Hematopoietic multipotent progenitor cell (in vitro differentiated cells): Measurements from ENCODE around the gene KCNC2. TPM values are rescaled to one million over a fixed set of nuclear protein-coding genes. Genes with fewer than 3 reads are reported as not detected.

ENCODE experiments used
- DNase-seq, 3 donors: peaks; one replicate each; pipeline ENCODE4 v3.0.0-alpha.2; 2011 to 2015; ENCODE audit warnings: low read depth in 2 of 3, low spot score in 2 of 3
- total RNA-seq: library from RNA; depleted of rRNA; stranded (reverse); fragments of >200 nt; gene quantifications from one replicate; pipeline ENCODE4 v1.2.3, GENCODE V29; 2012

Gene KCNC2
- total RNA-seq, 1 donor: not detected

- DNase-seq: no peak
These were observed 144.2 kb downstream of the KCNC2 start for GRCh38 chr12:75065482-75065881.

- no peak for DNase-seq
These were observed 146.9 kb downstream of the KCNC2 start for GRCh38 chr12:75062691-75063090.

GRCh38 chr12:75058228-75058627 lies 151.4 kb downstream of the KCNC2 start:
- DNase-seq: no peak

GRCh38 chr12:75048767-75049166 lies 160.9 kb downstream of the KCNC2 start:
- no peak for DNase-seq

GRCh38 chr12:75047885-75048525 lies 161.6 kb downstream of the KCNC2 start:
- no peak for DNase-seq

DNA sequence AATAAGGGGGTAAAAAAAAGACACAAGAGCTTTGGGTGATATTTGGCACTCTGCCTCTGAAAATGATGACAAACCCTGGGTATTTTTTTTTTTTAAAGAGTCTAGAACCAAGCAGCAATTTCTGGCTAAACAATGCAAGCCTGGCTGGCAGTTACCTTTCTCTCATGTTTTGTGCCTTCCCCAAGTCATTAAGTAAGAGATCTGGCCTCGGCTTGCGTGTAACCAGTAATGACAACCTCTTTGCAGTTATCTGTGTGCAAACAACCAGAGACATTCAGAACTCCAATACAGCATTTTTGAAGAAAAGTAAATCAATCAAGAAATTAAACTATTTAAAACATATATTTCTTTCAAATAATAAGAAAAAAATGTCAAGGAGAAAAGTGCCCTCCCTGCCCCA lies 167.5 kb downstream of the KCNC2 start:
- no peak for DNase-seq

GRCh38 chr12:75041472-75041871 lies 168.2 kb downstream of the KCNC2 start:
- DNase-seq: no peak

GRCh38 chr12:75020068-75020557 lies 189.5 kb downstream of the KCNC2 start:
- DNase-seq: no peak

- DNase-seq: no peak
These were observed 198.5 kb downstream of the KCNC2 start for GRCh38 chr12:75011120-75011519.

DNA sequence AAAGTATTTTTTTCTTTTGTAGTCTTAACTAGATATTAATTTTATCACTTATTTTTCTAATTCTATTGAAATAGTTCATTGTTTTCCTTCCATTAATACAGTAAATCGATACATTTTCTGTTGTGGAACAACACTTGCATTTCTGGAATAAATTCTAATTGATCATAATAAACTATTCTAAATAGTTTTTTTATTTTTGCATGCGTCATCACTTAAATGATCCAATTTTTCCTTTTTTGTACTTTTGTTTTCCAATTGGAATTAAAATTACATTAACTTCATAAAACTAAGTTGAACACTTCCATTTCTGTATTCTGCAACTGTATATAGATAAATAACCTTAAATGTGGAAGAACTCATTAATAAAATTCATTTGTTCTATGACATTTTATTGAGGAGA lies 202.5 kb downstream of the KCNC2 start:
- no peak for DNase-seq

- DNase-seq: no peak
These were observed 209.5 kb downstream of the KCNC2 start for GRCh38 chr12:75000120-75000519.

DNA sequence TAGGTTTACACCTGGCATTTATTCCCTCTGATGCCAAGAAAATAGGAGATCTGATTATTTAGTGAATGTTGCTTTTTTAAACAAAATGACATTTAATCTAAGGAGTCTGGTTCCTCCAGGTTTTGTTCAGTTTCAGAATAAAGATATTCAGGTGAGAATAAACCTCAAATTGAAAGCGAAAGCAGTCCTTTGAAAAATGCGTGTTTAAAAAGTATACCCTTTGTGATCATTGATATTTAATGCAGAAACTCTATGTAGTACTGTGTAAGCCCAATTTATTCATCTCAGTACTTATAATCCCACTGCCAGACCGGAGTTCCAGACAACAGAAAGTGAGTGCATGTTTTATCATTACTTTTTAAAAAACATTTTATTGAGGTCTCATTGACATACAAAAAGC lies 210.2 kb downstream of the KCNC2 start:
- no peak for DNase-seq

Other genes with a start within 250 kb of the KCNC2 start
- gene CAPS2, start 120.5 kb upstream of the KCNC2 start, total RNA-seq: 11.8 TPM
- not detected for gene GLIPR1L1, start 124.8 kb upstream of the KCNC2 start, total RNA-seq
- 0.27 TPM for gene GLIPR1L2, start 181.2 kb upstream of the KCNC2 start, total RNA-seq